ENCODE measurements around the gene AK2.
"Not testable (repeated sequence)": the region's sequence is repeated elsewhere in the genome, so short reads cannot be mapped to it uniquely, and the experiment has no call there.

- TF ChIP-seq CTCF (conservative IDR thresholded peaks at IDR 0.05; ENCODE audit: low read depth, low read length); EZH2 (IDR thresholded peaks at IDR 0.05; ENCODE audit: low read length, unreplicated experiment): not testable (repeated sequence)
These were observed 61.6 kb downstream of the AK2 start for GRCh38 chr1:32975055-32975454.

Measured in PC-3 (cell line).